Panc1 (cell line): ENCODE measurements around the gene MED16. TPM values are rescaled to one million over a fixed set of nuclear protein-coding genes. Genes with fewer than 3 reads are reported as not detected.
"Not testable (repeated sequence)": the region's sequence is repeated elsewhere in the genome, so short reads cannot be mapped to it uniquely, and the experiment has no call there.

Experiments used
- ATAC-seq: fragments of 200-7000 bp; cut with Tn5 transposase; 2 replicates; pipeline ENCODE4 v1.9.1; 2020; ENCODE audit warnings: mild to moderate bottlenecking, moderate library complexity
- BruUV-seq: library from RNA; stranded (reverse); fragments of 400-500 nt; replicated peaks from 2 replicates; lab custom pipeline; 2021; lab: Mats Ljungman, UMichigan
- CTCF ChIA-PET: fragments of 300-600 bp; sonication (Branson Sonifier 250); formaldehyde crosslinking; loops from one replicate; lab custom pipeline; 2022; ENCODE audit warnings: antibody characterized with exemption; lab: Charles Lee
- POLR2A ChIA-PET: fragments of 300-600 bp; sonication (Branson Sonifier 250); formaldehyde crosslinking; loops from one replicate; lab custom pipeline; 2022; ENCODE audit warnings: antibody characterized with exemption; lab: Charles Lee
- DNase-seq: peaks from one replicate; pipeline ENCODE4 v3.0.0-alpha.2; 2010; ENCODE audit warnings: low read depth, low spot score
- H3K27ac ChIP-seq: 2 replicates; pipeline ENCODE4 v1.5.1; 2011; ENCODE audit warnings: mild to moderate bottlenecking, low read length, inconsistent platforms
- H3K27me3 ChIP-seq: fragments of 200-500 bp; sonication (Bioruptor generic); 2 replicates; pipeline ENCODE4 v1.6.0; 2014; ENCODE audit warnings: low read length, inconsistent platforms; ENCODE audit not compliant: control insufficient read depth, insufficient read depth
- H3K36me3 ChIP-seq: fragments of 200-500 bp; sonication (Bioruptor generic); 2 replicates; pipeline ENCODE4 v1.5.1; 2014; ENCODE audit warnings: inconsistent platforms, mild to moderate bottlenecking, low read length, moderate library complexity; ENCODE audit not compliant: control insufficient read depth, insufficient read depth
- H3K4me1 ChIP-seq: 2 replicates; pipeline ENCODE4 v1.5.1; 2011; ENCODE audit warnings: inconsistent platforms, mild to moderate bottlenecking, low read length, moderate library complexity; ENCODE audit not compliant: control insufficient read depth, insufficient read depth
- H3K4me3 ChIP-seq, 2 experiments: 2 replicates each; pipeline ENCODE4 v1.5.1; 2011 to 2012; ENCODE audit warnings: low read depth in 2 of 2, low read length in 2 of 2, mild to moderate bottlenecking in 2 of 2, inconsistent platforms in 1 of 2, moderate library complexity in 1 of 2
- H3K9me3 ChIP-seq: fragments of 200-500 bp; sonication (Bioruptor generic); 2 replicates; pipeline ENCODE4 v1.5.1; 2014; ENCODE audit warnings: low read depth, mild to moderate bottlenecking, inconsistent platforms, low read length, moderate library complexity; ENCODE audit not compliant: control insufficient read depth, insufficient read depth
- POLR2AphosphoS5 ChIP-seq: IDR thresholded peaks from 2 replicates; pipeline ENCODE4 v1.6.1; 2012; ENCODE audit warnings: mild to moderate bottlenecking, low read depth, low read length, moderate library complexity
- TCF7L2 ChIP-seq: IDR thresholded peaks from 2 replicates; pipeline ENCODE4 v1.6.1; 2011; ENCODE audit warnings: mild to moderate bottlenecking, low read depth, low read length, inconsistent platforms
- in situ Hi-C: cut with HindIII; loops from 2 replicates; pipeline ENCODE4 v1.10.0; 2016; ENCODE audit warnings: low sequenced_read_pairs, low pct_unique_long_range_greater_than_20kb
- intact Hi-C: fragments of 100-400 bp; cut with micrococcal nuclease; formaldehyde crosslinking; loops from one replicate; pipeline ENCODE4 v1.10.0; 2022; ENCODE audit not compliant: unreplicated experiment
- total RNA-seq: library from RNA; stranded (reverse); gene quantifications from one replicate; pipeline ENCODE4 v1.2.1, GENCODE V29; 2021; ENCODE audit not compliant: unreplicated experiment
- TF ChIP-seq, protein P1 (sequence below), 2 experiments: IDR thresholded peaks; 2 replicates each; pipeline ENCODE4 v1.6.1; 2011 to 2012; ENCODE audit warnings: low read depth in 2 of 2, control low read depth in 1 of 2, low read length in 1 of 2, mild to moderate bottlenecking in 1 of 2, moderate library complexity in 1 of 2; ENCODE audit not compliant: insufficient read depth in 1 of 2

MED16 gene
- total RNA-seq, 1 experiment from 2014 or later: 39.5 TPM

DNA sequence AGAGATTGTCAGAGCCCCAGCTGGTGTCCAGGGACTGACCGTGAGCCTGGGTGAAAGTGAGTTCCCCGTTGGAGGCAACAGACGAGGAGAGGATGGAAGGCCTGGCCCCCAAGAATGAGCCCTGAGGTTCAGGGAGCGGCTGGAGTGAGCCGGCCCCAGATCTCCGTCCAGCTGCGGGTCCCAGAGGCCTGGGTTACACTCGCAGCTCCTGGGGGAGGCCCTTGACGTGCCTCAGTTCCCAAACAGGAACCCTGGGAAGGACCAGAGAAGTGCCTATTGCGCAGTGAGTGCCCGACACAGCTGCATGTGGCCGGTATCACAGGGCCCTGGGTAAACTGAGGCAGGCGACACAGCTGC is 42.0 kb downstream of the MED16 start:
- no peak for ATAC-seq
- intact Hi-C loops: no loop called here
- Histone ChIP-seq H3K27me3 (no peaks in the 10 kb centered on the region), H3K36me3 (no peaks in the 10 kb centered on the region), H3K4me1 (peaks cover 11% of the 10 kb centered on the region), H3K9me3 (no peaks in the 10 kb centered on the region), H3K4me3 (peak overlapping the region in 1 of 2 experiments; percentile 15; a peak in 1 of 4 replicates), H3K27ac (peak overlapping the region; percentile 55)
- CTCF ChIA-PET: interaction anchor here (0.6 kb wide), 1 partner anchor 20 kb away, joined by 5 read pairs; no protein-coding TSS in a partner anchor
- TF ChIP-seq, protein P1, sequence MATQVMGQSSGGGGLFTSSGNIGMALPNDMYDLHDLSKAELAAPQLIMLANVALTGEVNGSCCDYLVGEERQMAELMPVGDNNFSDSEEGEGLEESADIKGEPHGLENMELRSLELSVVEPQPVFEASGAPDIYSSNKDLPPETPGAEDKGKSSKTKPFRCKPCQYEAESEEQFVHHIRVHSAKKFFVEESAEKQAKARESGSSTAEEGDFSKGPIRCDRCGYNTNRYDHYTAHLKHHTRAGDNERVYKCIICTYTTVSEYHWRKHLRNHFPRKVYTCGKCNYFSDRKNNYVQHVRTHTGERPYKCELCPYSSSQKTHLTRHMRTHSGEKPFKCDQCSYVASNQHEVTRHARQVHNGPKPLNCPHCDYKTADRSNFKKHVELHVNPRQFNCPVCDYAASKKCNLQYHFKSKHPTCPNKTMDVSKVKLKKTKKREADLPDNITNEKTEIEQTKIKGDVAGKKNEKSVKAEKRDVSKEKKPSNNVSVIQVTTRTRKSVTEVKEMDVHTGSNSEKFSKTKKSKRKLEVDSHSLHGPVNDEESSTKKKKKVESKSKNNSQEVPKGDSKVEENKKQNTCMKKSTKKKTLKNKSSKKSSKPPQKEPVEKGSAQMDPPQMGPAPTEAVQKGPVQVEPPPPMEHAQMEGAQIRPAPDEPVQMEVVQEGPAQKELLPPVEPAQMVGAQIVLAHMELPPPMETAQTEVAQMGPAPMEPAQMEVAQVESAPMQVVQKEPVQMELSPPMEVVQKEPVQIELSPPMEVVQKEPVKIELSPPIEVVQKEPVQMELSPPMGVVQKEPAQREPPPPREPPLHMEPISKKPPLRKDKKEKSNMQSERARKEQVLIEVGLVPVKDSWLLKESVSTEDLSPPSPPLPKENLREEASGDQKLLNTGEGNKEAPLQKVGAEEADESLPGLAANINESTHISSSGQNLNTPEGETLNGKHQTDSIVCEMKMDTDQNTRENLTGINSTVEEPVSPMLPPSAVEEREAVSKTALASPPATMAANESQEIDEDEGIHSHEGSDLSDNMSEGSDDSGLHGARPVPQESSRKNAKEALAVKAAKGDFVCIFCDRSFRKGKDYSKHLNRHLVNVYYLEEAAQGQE (IDR thresholded peaks at IDR 0.05; ENCODE audit: insufficient read depth in 1 of 2, low read depth in 2 of 2, low read length in 1 of 2): no peak
- POLR2A ChIA-PET: interaction anchor here (1.1 to 1.3 kb wide), 2 partner anchors 12 to 15 kb away, joined by 5 to 17 read pairs; no protein-coding TSS in a partner anchor
- in situ Hi-C loops: no loop called here
- BruUV-seq: no TSS peak
- DNase-seq: no peak

DNA sequence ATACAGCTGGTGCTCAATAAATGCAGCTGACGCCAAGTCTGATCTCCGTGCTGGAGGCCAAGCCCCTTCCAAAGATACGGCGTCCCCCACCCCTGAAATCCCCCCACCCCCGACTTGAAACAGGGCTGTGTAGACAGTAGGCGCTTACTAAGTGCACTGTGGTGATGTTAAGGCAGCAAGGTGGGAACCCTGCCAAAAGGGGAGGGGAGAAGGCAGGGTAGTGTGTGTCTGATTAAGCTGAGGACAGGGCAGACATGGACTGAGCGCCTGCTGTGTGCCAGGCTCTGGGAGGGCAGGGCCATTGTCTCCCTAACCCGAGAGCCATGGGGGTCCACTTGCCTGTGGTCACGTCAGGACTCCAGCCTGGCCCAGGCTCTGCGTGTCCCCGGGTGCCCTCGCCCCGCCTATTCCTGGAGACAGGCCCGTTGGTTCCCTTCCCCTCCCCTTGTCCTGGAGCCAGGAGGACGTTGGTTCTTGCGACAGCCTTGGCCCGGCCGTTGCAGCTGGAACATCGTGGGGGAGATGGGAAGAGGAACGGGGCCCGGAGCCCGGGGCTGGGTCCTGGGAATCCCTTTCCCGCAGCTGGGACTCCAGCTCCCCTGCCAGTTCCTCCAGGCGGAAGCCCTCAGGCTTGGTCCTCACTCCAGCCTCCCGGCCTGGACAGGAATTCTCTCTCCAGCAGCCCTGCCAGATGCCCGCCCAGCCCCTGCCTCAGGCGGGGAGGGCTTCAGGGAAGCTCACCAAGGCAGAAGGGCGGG is 42.6 kb downstream of the MED16 start:
- peaks cover 11% of the 10 kb centered on the region for H3K4me1 ChIP-seq
- intact Hi-C loops (no loop called here), in situ Hi-C loops (no loop called here)
- peak; percentile 89 for ATAC-seq
- POLR2A ChIA-PET: interaction anchor here (0.6 to 1.3 kb wide), 3 partner anchors 13 to 97 kb away, joined by 3 to 17 read pairs (median 5); no protein-coding TSS in a partner anchor
- no peaks in the 10 kb centered on the region for H3K36me3 ChIP-seq
- no TSS peak for BruUV-seq
- DNase-seq: no peak
- TF ChIP-seq TCF7L2: no peak
- TF ChIP-seq POLR2AphosphoS5: peak; percentile 42; the same call in 1 of the 2 replicates
- no peaks in the 10 kb centered on the region for H3K9me3 ChIP-seq
- H3K27ac ChIP-seq: peak overlapping the region; percentile 55
- no peaks in the 10 kb centered on the region for H3K27me3 ChIP-seq
- CTCF ChIA-PET: interaction anchor here (0.6 kb wide), 1 partner anchor 19 kb away, joined by 5 read pairs; no protein-coding TSS in a partner anchor
- H3K4me3 ChIP-seq: peak overlapping the region in 1 of 2 experiments; percentile 15; a peak in 1 of 4 replicates

GRCh38 chr19:849195-849594 is 43.8 kb downstream of the MED16 start:
- POLR2A ChIA-PET, DNase-seq: not testable (repeated sequence)
- CTCF ChIA-PET: interaction anchor here (0.6 to 0.8 kb wide), 3 partner anchors 61 to 168 kb away, joined by 3 to 13 read pairs (median 4); no protein-coding TSS in a partner anchor

More at GRCh38 chr19:849195-849594, 43.8 kb downstream of the MED16 start:
- H3K36me3 ChIP-seq, intact Hi-C loops, ATAC-seq, H3K27ac ChIP-seq, BruUV-seq, H3K4me3 ChIP-seq, H3K9me3 ChIP-seq, in situ Hi-C loops, H3K27me3 ChIP-seq: not testable (repeated sequence)
- H3K4me1 ChIP-seq: peaks cover 11% of the 10 kb centered on the region
